ENCODE results near the gene MYO5B.

The MYO5B gene

DNA sequence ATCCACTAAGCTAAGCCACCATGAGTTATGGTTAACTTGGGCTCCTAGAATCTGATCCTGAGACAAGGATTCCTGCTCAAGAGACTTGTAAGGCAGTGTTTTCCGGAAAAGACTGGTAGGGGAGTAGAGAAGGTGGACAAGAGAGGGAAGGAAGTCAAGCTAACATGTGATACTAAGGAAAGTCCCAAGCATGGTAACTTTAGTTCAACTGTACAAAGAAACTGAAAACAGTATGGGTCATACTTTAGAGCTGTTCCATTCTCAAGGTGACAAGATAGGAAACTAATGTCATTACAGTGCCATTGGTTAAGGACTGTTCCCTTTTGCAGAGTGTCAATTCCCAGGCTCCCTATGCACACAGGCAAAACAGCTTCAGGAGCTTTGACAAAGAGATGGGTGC lies 5.8 kb downstream of the MYO5B start:
- FAIRE-seq = no peak
- no peak for DNase-seq (ENCODE audit: low spot score)

DNA sequence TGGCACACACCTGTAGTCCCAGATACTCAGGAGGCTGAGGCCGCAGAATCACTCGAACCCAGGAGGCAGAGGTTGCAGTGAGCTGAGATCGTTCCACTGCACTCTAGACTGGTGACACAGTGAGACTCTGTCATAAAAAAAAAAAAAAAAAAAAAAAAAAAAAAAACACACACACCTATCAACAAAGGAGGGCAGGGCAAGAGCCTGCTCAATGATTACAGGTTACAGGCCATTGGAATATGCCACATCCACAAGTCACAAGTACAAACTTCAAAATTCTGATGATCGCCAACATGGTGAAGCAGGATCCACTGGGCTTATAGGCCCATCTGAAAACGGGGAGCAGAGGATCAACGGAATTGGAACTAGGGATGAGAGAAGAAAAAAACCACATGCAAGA lies 6.3 kb downstream of the MYO5B start:
- DNase-seq (ENCODE audit: low spot score) (no peak), FAIRE-seq (no peak)

DNA sequence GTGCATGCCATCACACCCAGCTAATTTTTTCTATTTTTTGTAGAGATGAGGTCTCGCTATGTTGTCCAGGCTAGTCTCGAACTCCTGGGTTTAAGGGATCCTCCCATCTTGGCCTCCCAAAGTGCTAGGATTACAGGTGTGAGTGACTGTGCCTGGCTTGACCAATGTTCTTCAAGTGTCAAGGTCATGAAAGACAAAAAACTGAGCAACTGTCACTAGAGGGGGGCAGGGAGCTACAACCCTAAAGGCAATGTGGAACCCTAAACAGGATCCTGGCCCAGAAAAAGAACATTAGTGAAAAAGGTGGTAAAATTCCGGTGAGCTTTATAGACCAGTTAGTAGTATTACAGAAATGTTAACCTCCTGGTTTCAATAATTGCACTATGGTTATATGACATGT lies 7.3 kb downstream of the MYO5B start:
- FAIRE-seq = no peak
- DNase-seq (ENCODE audit: low spot score) = no peak

DNA sequence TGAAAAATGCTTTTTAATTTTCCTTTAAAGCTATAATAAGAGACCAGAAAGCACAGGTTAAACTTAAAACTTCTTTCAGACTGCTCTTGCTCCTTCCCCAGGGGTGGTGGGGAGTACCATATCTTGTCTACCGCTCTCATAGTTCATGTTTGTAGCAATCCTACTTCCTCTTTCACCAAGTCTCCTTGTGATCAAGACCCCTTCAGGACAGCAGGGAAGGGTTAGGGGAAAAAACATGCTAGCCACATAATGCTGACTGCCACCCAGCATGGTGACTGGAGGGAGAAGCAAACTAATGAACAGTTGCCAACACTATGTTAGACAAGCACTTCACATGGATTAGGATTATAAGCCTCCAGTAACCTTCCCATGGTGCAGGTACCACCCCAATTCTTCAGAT lies 8.6 kb downstream of the MYO5B start:
- DNase-seq (ENCODE audit: low spot score) (no peak), FAIRE-seq (no peak)

DNA sequence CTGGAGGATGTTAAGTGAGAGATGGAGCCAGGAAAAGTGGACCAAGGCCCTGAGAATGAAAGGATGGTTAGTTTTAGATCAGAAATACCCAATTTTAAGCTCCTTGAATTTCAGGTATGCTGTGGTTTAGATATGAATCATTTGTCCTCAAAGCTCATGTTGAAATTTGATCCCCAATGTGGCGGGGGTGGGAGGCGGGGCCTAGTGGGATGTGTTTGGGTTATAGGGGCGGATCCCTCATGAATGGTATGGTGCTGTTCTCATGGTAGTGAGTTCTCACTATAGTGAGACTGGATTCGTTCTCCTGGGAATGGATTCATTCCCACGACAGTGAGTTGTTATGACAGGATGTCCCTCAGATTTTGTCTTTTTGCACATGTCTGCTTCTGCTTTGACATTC lies 11.4 kb downstream of the MYO5B start:
- FAIRE-seq (no peak), DNase-seq (ENCODE audit: low spot score) (peak; percentile 61)

DNA sequence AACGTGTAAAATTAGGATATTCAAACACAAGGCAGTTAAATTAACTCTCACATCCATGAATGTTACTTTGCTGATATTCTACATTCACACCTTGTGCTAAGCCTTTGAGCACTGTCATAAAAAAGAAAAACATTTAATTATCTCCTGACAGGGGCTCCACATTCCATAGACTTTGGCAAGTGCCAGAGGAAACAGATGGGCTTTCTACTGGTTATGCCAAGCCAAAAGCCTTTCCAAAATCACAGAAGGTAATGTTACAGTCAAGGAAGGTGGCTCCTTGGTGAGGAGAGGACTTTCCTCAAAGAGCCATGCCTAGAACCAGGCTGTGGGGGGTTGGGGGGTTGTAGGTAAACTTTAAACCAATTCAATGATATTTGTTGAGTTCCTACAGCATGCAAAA lies 12.4 kb downstream of the MYO5B start:
- FAIRE-seq = no peak
- DNase-seq (ENCODE audit: low spot score) = no peak

DNA sequence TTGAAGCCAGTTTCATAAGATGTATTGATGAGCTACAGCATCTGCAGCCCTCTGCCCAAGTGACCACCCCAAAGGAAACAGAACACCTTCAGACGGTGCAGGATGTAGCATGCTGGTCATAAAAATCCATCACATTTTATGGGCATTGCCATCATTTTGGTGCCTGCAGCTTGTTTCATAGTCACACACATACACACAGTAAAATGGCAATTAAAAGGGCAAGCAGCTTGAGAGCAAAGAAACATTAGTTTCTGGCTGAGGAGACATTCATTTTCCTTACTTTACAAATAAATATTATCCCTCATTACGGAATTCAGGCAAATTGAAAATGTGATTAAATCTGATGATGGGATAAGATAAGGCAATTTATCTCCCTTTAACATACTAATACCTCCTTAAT lies 13.4 kb downstream of the MYO5B start:
- FAIRE-seq = no peak
- no peak for DNase-seq (ENCODE audit: low spot score)

DNA sequence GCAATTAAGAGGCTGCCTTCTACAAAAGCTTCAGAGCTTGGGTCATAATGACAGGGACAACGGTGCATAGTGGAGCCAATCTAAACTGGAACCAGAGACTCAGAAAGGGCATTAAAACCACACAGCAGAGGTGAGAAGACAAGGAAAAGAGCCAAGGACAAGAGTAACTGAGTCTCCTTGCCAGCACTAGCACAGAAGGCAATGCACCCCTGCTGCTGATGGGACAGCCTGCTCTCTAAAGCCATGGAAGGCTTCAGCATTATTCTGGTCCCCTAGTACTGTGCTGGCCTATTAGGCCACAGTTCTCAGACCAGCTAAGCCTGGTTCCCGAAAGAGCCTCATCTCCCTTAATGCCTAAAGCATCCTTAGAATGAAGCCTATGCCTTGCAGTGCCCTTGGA lies 15.5 kb downstream of the MYO5B start:
- no peak for DNase-seq (ENCODE audit: low spot score)
- no peak for FAIRE-seq

DNA sequence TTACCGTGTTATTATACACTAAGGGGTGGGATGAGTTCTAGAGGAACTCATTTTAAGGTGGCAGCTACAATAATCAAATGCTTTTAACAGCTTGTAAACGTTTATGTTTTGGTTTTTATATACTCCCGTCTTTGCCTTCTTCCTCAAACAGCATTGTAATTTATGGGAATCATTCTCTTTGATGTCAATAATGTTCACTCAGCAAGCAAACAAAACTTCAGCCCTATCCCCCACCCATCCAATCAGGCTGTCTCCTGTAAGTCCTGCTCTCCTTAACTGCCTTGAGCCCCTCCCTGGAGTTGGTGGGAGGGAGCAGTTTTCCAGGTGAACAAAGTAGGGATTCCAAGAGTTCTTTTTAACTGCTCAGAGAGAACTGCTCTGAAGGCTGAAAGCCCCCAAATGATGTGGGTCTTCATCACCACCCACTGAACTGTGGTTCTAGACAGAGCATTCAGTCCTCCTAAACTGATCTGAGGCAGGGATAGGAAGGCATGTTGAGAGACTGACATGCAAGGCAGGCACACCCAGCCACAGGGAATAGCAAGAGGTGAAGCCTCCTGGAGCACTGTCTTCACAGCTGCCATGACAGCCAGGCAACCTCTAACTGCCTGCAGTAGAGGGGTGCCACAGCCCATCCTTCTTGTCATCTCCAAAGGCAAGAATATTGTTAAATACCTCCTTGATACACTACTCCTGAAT lies 17.5 kb downstream of the MYO5B start:
- no peak for DNase-seq (ENCODE audit: low spot score)
- FAIRE-seq = no peak

DNA sequence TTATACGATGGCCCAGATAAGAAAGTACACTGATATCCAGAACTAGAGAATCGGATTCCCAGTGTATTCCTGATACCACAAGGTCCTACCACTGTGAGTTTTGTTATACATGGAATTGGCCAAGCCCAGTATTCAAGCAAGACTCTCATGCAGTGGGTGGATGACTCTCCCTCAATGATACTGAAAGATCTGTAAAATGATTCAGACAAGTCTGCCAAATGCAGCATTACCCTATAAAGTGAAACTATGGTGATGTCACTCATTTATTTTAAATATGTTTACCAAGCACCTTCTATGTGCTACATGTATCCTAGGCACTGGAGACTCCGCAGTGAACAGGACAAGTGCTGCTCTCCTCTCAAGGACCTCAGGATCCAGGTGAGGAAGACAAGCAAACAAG lies 22.6 kb downstream of the MYO5B start:
- FAIRE-seq = no peak
- DNase-seq (ENCODE audit: low spot score) = no peak

DNA sequence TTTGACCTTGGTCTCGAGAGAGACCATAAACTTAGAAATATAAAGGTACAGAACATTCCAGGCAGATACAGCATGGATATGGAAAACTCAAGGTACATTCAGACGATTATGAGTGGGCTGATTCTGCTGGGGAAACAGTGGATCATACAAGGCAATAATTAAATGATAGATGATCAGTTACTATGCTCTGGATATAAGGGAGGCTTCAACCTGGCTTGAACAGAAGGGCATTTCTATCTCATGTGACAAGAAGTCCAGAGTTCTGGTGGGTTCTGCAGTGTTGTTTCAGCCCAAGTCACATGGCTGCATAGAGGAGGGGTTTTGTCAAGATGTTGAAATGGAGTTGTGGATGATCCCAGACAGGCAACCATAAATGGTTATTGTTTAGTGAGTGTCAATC lies 23.5 kb downstream of the MYO5B start:
- FAIRE-seq (no peak), DNase-seq (ENCODE audit: low spot score) (no peak)

DNA sequence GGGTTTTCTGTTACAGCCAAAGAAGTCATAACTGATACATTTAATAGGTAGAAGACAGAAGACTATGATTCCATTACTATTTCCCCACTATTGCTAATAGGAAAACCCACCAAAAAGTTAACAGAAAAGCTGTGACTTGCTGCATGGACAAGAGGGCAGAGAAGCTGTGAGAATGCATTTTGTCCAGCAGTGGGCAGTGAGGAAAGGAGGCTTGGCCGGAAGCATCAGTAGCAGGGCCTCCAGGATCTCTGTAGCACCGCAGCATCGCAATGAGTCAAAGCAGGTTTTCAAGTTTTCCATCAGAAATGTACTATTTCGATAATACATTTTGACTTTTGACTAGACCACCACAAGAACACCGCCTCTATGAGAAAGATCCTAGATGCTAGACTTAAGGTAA lies 24.9 kb downstream of the MYO5B start:
- no peak for DNase-seq (ENCODE audit: low spot score)
- FAIRE-seq = no peak

DNA sequence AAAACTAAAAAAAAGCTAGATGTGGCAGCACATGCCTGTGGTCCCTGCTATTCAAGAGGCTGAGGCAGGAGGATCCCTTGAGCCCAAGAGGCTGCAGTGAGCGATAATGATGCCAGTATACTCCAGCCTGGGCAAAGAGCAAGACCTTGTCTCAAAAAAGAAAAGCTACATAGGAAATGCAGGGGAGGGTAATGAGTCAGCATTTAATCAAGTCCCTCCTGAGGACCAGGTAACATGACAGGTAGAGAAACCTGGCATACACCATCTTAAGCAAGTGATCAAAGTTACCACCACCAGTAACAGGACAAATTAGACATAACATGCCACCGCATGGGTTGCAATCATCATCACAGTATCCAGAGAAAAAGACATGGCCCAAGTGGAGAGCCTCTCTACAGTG lies 25.8 kb downstream of the MYO5B start:
- no peak for FAIRE-seq
- DNase-seq (ENCODE audit: low spot score) = no peak

DNA sequence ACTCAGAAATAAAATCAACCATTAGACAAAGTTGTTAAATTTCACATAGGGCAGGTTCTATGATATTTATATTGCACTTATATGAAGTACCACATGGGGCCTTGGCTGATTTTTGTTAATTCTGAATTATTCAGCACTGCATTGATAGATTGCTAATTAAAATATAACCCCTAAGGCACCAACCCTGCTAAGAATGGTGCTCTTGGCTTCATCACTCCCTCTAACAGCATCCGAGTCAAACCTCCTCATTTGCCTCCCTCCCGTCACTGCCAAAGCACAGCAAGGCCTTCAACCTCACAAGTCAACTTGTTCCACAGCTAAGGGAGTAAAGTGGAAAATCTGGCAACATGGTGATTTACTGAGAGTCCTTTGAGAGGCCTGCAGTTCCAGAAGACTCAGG lies 27.0 kb downstream of the MYO5B start:
- no peak for DNase-seq (ENCODE audit: low spot score)
- FAIRE-seq = no peak

DNA sequence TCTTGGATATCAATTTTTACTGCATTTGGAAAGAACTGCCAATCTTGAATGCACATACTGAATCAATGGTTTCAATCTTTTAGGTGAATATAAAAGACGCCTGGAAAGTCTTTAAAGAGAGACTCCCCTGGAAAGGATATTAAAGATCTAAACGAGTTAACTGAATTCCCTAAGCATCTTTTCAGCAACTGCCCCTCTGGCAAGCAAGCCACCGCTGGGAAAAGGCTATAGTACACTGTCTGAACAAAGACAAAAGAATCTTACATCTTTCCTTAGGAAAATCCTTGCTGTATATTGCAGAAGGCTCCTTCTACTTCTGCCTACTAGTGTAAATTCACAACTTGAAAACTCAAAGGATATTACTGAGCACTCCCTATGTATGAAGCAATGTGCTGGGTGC lies 28.0 kb downstream of the MYO5B start:
- DNase-seq (ENCODE audit: low spot score) = no peak
- no peak for FAIRE-seq

DNA sequence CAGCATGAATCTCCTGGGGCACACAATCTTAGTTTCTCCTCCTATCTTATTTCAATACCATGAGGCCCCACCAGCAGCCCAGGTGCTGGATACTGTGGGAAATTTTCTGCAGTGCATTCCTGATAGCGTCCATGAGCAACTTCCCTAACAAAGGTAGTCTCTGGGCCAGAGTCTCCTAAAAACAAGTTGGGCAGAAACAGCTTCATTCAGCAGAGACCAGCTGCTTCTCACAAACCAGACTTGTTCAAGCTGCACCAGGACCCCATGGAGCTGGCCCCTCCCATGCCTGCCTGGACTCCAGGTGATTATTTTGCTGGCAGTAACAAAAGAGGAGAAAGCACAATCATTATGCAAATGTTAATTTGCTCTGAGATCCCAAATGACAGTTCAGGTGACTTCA lies 31.4 kb downstream of the MYO5B start:
- DNase-seq (ENCODE audit: low spot score) = no peak

DNA sequence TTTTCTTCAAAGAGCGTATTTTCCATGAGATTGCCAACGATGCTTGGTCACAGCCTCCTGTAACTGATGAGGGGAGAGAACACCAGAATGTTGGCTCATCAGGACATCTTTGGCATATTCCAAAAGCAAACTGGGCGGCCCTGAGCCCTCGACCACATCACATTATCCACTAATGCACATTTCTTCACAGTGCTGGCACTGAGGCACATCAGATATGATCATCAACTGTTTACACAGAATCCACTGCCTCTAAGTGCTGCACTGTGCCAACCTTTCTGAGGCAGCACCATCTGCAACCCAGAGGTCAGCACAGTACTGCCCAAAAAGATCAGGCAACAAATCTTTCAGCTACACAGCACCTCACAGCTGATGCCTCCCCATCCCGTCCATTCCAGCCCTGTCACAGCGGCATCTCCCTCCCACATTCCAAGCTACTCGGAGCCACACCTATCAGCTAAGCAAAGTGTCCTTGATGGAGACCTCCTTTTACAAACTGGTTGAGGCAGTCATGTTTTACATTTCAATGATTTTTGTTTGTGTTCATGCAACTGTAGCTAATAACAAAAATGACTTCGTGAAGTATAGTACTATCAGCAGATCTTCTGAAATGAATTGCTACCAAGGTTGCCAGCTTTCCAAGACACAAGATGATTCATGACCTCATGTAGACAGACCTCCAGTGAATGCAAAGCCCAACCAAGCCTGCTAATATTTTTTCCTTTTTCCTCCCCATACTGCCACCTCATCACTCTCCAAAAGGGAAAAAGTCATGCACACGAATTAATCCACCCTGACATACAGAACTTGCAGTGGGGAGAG lies 32.3 kb downstream of the MYO5B start:
- no peak for FAIRE-seq
- no peak for DNase-seq (ENCODE audit: low spot score)

More for the DNA sequence above, 31.4 kb downstream of the MYO5B start:
- FAIRE-seq = no peak

DNA sequence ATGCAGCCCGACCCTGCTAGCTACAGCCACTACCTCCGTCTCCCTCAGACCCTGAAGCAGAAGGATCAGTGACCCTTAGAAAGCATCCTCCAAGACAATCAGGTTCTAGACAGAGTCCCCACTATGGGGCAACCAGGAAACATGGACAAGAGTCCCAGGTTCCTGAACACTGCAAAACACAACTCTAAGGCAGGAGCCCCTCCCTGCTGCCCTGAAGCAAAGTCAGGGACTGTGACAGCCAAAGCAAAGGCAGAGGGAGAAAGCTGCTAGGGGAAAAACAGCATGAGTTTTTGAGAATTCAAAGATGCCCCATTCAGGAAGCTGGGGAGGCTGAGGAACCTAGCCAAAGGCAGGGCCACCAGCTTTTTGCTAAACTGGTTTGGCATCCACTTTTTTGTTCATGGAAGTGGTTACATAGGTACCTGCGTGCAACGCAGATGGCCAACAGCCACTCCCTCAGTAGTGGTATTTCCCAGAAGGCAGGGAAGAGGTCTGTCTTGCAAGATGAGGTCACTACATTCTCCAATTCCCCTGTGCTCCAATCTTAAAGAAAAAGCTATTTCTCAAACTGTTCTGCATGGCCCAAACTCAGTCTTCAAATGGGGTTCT lies 33.2 kb downstream of the MYO5B start:
- no peak for FAIRE-seq
- DNase-seq (ENCODE audit: low spot score) = peak; percentile 30

DNA sequence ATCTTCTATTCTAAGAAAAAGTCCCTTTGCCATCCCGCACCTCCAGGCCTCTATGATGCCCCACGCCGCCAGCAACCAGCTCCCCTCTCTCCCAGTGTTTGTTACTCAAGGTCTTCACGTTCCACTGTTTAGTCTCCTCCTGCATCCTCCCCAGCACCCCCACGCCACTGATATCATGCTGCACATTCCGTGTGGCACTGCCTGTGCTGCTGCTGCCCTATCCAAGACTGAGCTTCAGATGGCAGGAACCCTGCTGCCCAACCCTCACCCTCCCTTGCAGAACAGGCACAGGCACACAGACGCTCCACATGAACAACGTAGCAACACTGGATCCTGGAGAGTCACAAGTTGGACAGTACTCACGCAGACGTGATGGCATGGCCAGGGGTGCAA lies 35.3 kb downstream of the MYO5B start:
- no peak for FAIRE-seq

DNA sequence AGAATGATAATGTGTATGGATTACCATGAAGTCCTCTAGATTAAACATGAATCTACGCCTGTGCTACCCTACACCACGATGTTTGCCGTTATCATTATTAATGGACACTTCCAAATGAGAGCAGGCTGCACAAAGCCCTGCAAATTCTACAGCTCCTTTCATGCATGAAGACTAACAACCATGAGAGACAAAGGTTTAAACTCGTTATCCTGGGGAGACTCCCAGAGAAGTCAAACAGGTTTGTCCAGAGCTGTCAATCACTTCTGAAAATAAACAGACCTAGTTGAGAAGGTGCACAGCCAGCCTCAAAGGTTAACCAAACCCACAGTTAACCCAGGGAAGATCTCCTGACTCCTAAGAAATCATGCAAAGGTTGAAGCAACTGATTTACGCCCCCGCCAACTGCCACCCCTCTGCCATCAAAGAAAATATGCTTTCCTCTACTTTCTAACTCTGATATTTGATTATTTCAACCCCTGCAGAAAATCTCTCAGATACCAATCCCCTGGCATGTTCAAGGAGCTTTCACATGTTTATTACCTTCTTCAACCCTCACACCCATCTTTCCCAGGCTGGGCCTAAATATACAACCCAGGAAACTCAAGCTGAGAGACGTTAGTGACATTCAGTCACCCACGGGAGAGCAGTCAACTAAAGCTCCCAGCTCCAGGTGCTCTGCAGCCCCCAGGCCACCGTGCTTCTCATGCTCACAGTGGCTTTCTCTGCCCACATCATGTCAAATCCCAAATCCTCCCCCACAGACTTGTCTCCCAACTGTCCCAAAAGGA lies 35.9 kb downstream of the MYO5B start:
- DNase-seq (ENCODE audit: low spot score) (no peak), FAIRE-seq (no peak)

More for the DNA sequence above, 35.3 kb downstream of the MYO5B start:
- DNase-seq (ENCODE audit: low spot score) = no peak

DNA sequence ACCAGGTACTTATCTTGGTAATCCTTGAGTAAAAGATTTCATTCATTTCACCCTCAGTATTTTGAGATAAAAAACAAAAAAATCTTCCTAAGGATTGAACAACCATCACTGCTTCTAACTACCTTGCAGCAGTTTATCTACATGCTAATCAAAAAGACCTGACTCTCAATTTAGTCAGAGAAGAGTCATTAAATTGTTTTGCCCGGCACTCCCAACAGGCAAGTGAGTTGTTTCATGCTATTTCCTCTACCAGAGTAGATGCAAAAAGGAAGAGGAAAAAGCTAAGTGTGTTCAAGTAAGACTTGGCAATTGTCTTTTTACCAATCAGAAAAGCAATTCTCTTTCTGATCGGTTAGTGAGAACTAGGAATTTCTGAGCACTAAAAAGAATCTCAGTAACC lies 39.5 kb downstream of the MYO5B start:
- no peak for FAIRE-seq
- no peak for DNase-seq (ENCODE audit: low spot score)

DNA sequence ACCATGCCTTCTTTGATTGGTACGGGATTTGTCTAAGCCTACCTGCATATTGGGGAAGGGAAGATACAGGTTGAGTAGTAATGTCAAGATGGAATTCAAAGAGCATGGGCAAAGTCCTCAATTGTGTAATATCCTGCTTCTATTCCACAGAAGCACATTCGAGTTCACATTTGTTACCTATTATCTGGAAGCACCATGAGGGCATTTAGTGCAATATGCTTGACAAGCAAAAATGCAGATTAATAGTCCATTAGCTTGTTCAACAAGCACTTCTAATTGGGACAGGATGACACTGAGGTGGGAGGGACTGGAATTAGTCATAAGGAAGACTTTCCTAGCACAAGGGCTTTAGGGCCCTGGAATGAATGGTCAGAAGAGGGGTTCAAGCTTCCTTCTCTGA lies 40.5 kb downstream of the MYO5B start:
- DNase-seq (ENCODE audit: low spot score) (no peak), FAIRE-seq (no peak)

Data from urothelium cell line (cell line).